Spinal cord (tissue), 10 donors: Measurements from ENCODE around the gene SASH1. TPM values are rescaled to one million over a fixed set of nuclear protein-coding genes. Genes with fewer than 3 reads are reported as not detected.
A peak's percentile ranks its signal among the peaks of the same experiment; 100 is the strongest.

ENCODE experiments used
- DNase-seq, 6 donors: peaks; one replicate each; pipeline versions ENCODE4 v3.0.0 to v3.0.0-alpha.2; 2013 to 2015; ENCODE audit warnings: low spot score in 6 of 6, low read depth in 4 of 6
- H3K27ac ChIP-seq: one replicate; pipeline ENCODE4 v1.5.1; 2013; ENCODE audit warnings: low read depth, low read length, control low read depth
- H3K27me3 ChIP-seq: one replicate; pipeline ENCODE4 v1.6.1; 2013; ENCODE audit warnings: low read length; ENCODE audit not compliant: control insufficient read depth, insufficient read depth
- H3K36me3 ChIP-seq: one replicate; pipeline ENCODE4 v1.6.1; 2013; ENCODE audit warnings: low read length; ENCODE audit not compliant: control insufficient read depth, insufficient read depth
- H3K4me1 ChIP-seq: one replicate; pipeline ENCODE4 v1.6.1; 2013; ENCODE audit warnings: low read length; ENCODE audit not compliant: control insufficient read depth, insufficient read depth
- H3K4me3 ChIP-seq: one replicate; pipeline ENCODE4 v1.5.1; 2013; ENCODE audit warnings: low read depth, low read length, control low read depth
- H3K9me3 ChIP-seq: one replicate; pipeline ENCODE4 v1.6.1; 2013; ENCODE audit warnings: low read length; ENCODE audit not compliant: control insufficient read depth, insufficient read depth
- WGBS: methylation state at CpG from one replicate; pipeline ENCODE4 v1.1.5; 2013; ENCODE audit warnings: missing lambda C conversion rate; ENCODE audit not compliant: insufficient coverage; 5-methylcytosine and 5-hydroxymethylcytosine counted together
- polyA plus RNA-seq, 2 donors: library from polyadenylated mRNA; unstranded; fragments of 120-200 nt; gene quantifications; one replicate each; pipeline ENCODE4 v1.2.1, GENCODE V29; 2013; ENCODE audit not compliant: insufficient read length in 2 of 2
- total RNA-seq, 2 donors: library from RNA; depleted of rRNA in 1 of 2; stranded (reverse); fragments of 120-200 nt in 1 of 2; fragments of >200 nt in 1 of 2; gene quantifications; one replicate each; pipeline versions ENCODE4 v1.2.3 to v1.2.4, GENCODE V29; 2013 to 2014
- donor health status: healthy.

Gene SASH1
- total and polyA plus RNA-seq, 4 donors = 51.0 to 77.3 (median 59.4) TPM

GRCh38 chr6:148325316-148326068 is 17.1 kb upstream of the SASH1 start:
- Histone ChIP-seq H3K4me3 (no peak overlapping the region), H3K9me3 (no peaks in the 10 kb centered on the region), H3K27me3 (no peaks in the 10 kb centered on the region), H3K27ac (no peak overlapping the region), H3K36me3 (no peaks in the 10 kb centered on the region), H3K4me1 (no peaks in the 10 kb centered on the region)
- DNase-seq = no peak
- WGBS = 100% methylated on average over 7 of the region's 11 CpGs

- Histone ChIP-seq H3K4me3 (no peak overlapping the region), H3K27ac (peak overlapping the region; percentile 72)
- peak in 2 of 6 donors; percentile 21 to 38 for DNase-seq
Measured at GRCh38 chr6:148328876-148329555, 13.6 kb upstream of the SASH1 start.

GRCh38 chr6:148329596-148330381 is 12.8 kb upstream of the SASH1 start:
- Histone ChIP-seq H3K27me3 (no peaks in the 10 kb centered on the region), H3K4me1 (no peaks in the 10 kb centered on the region), H3K4me3 (no peak overlapping the region), H3K27ac (peak overlapping the region; percentile 72), H3K9me3 (no peaks in the 10 kb centered on the region), H3K36me3 (no peaks in the 10 kb centered on the region)
- DNase-seq = no peak
- 94% methylated on average over 3 of the region's 7 CpGs for WGBS

More at GRCh38 chr6:148328876-148329555, 13.6 kb upstream of the SASH1 start:
- Histone ChIP-seq H3K36me3 (no peaks in the 10 kb centered on the region), H3K9me3 (no peaks in the 10 kb centered on the region), H3K4me1 (no peaks in the 10 kb centered on the region), H3K27me3 (no peaks in the 10 kb centered on the region)

- no CpG with 5 or more reads among the region's 1 CpG for WGBS
- Histone ChIP-seq H3K27ac (no peak overlapping the region), H3K4me3 (no peak overlapping the region), H3K9me3 (no peaks in the 10 kb centered on the region), H3K36me3 (no peaks in the 10 kb centered on the region), H3K27me3 (no peaks in the 10 kb centered on the region), H3K4me1 (no peaks in the 10 kb centered on the region)
- DNase-seq = no peak
Measured at GRCh38 chr6:148332088-148332487, 10.6 kb upstream of the SASH1 start.

GRCh38 chr6:148336901-148337300 is 5.7 kb upstream of the SASH1 start:
- Histone ChIP-seq H3K27ac (no peak overlapping the region), H3K4me1 (peaks cover 2% of the 10 kb centered on the region), H3K27me3 (no peaks in the 10 kb centered on the region), H3K36me3 (no peaks in the 10 kb centered on the region), H3K4me3 (no peak overlapping the region), H3K9me3 (no peaks in the 10 kb centered on the region)
- no peak for DNase-seq
- WGBS = 100% methylated on average over 3 of the region's 9 CpGs

GRCh38 chr6:148339766-148340165 is 2.9 kb upstream of the SASH1 start:
- Histone ChIP-seq H3K27ac (no peak overlapping the region), H3K27me3 (peaks cover 5% of the 10 kb centered on the region), H3K4me1 (peaks cover 12% of the 10 kb centered on the region), H3K4me3 (no peak overlapping the region), H3K9me3 (no peaks in the 10 kb centered on the region), H3K36me3 (no peaks in the 10 kb centered on the region)
- no peak for DNase-seq
- 100% methylated on average over 4 of the region's 5 CpGs for WGBS

GRCh38 chr6:148340586-148341297 is 1.9 kb upstream of the SASH1 start:
- Histone ChIP-seq H3K36me3 (no peaks in the 10 kb centered on the region), H3K4me1 (peaks cover 16% of the 10 kb centered on the region), H3K27ac (no peak overlapping the region), H3K27me3 (peaks cover 5% of the 10 kb centered on the region), H3K9me3 (no peaks in the 10 kb centered on the region), H3K4me3 (no peak overlapping the region)
- DNase-seq = no peak
- 96% methylated on average over 9 of the region's 9 CpGs for WGBS

- WGBS = 4% methylated on average over 6 of the region's 8 CpGs
- H3K27ac ChIP-seq = peak overlapping the region; percentile 97
Measured at GRCh38 chr6:148342100-148342349, 613 bp upstream of the SASH1 start.

GRCh38 chr6:148343047-148343782 is 577 bp downstream of the SASH1 start:
- Histone ChIP-seq H3K4me3 (peak overlapping the region; percentile 77), H3K9me3 (no peaks in the 10 kb centered on the region), H3K4me1 (peaks cover 16% of the 10 kb centered on the region), H3K27ac (peak overlapping the region; percentile 84), H3K36me3 (no peaks in the 10 kb centered on the region), H3K27me3 (peaks cover 5% of the 10 kb centered on the region)
- under 1% methylated on average over 28 of the region's 34 CpGs for WGBS
- DNase-seq = peak in 1 of 6 donors; percentile 34

More at GRCh38 chr6:148342100-148342349, 613 bp upstream of the SASH1 start:
- peak overlapping the region; percentile 77 for H3K4me3 ChIP-seq
- H3K4me1 ChIP-seq = peaks cover 16% of the 10 kb centered on the region
- no peaks in the 10 kb centered on the region for H3K36me3 ChIP-seq
- H3K27me3 ChIP-seq = peaks cover 5% of the 10 kb centered on the region
- H3K9me3 ChIP-seq = no peaks in the 10 kb centered on the region
- no peak for DNase-seq
